Mesenchymal stem cell (in vitro differentiated cells and primary cell): Measurements from ENCODE around the gene CTBS.

ENCODE experiments used
- DNase-seq: peaks from one replicate; pipeline ENCODE4 v3.0.0-alpha.2; 2013
- H2AFZ ChIP-seq: one replicate; pipeline ENCODE4 v1.6.1; 2013; ENCODE audit warnings: low read depth, mild to moderate bottlenecking, control low read depth, inconsistent platforms, low read length, moderate library complexity
- H2AK5ac ChIP-seq: 2 replicates; pipeline ENCODE4 v1.6.1; 2013; ENCODE audit warnings: low read length, moderate library complexity, mild to moderate bottlenecking, inconsistent platforms; ENCODE audit not compliant: severe bottlenecking
- H2BK120ac ChIP-seq: one replicate; pipeline ENCODE4 v1.6.1; 2013; ENCODE audit warnings: low read depth, mild to moderate bottlenecking, inconsistent platforms, low read length, moderate library complexity
- H2BK12ac ChIP-seq, 2 experiments: one replicate each; pipeline ENCODE4 v1.6.1; 2013; ENCODE audit warnings: inconsistent platforms in 2 of 2, low read length in 2 of 2, mild to moderate bottlenecking in 2 of 2, moderate library complexity in 2 of 2, control low read depth in 1 of 2
- H2BK15ac ChIP-seq: one replicate; pipeline ENCODE4 v1.6.1; 2013; ENCODE audit warnings: mild to moderate bottlenecking, low read depth, inconsistent platforms; ENCODE audit not compliant: poor library complexity, severe bottlenecking
- H2BK5ac ChIP-seq: 2 replicates; pipeline ENCODE4 v1.6.1; 2013; ENCODE audit warnings: low read depth, mild to moderate bottlenecking, low read length, control low read depth, inconsistent platforms; ENCODE audit not compliant: poor library complexity, severe bottlenecking
- H3K14ac ChIP-seq, 2 experiments: one replicate each; pipeline ENCODE4 v1.6.1; 2013; ENCODE audit warnings: inconsistent platforms in 2 of 2, low read length in 2 of 2, control low read depth in 1 of 2, mild to moderate bottlenecking in 1 of 2, moderate library complexity in 1 of 2
- H3K18ac ChIP-seq, 2 experiments: one replicate each; pipeline ENCODE4 v1.6.1; 2013; ENCODE audit warnings: inconsistent platforms in 2 of 2, low read length in 2 of 2, control low read depth in 1 of 2, low read depth in 1 of 2, mild to moderate bottlenecking in 1 of 2
- H3K23ac ChIP-seq, 2 experiments: one replicate each; pipeline ENCODE4 v1.6.1; 2013; ENCODE audit warnings: inconsistent platforms in 2 of 2, low read length in 2 of 2, mild to moderate bottlenecking in 2 of 2, moderate library complexity in 2 of 2, control low read depth in 1 of 2
- H3K27ac ChIP-seq: 2 replicates; pipeline ENCODE4 v1.5.1; 2013; ENCODE audit warnings: mild to moderate bottlenecking, moderate library complexity, low read length, control low read depth, inconsistent platforms; ENCODE audit not compliant: poor library complexity, severe bottlenecking
- H3K27me3 ChIP-seq, 2 experiments: 2 replicates each; pipeline versions ENCODE4 v1.6.1 to v1.7.0; 2013; ENCODE audit warnings: low read length in 2 of 2, mild to moderate bottlenecking in 2 of 2, moderate library complexity in 2 of 2, control low read depth in 1 of 2, inconsistent platforms in 1 of 2; ENCODE audit not compliant: control insufficient read depth in 1 of 2, insufficient read depth in 1 of 2
- H3K36me3 ChIP-seq, 2 experiments: 2 replicates each; pipeline versions ENCODE4 v1.6.1 to v1.7.0; 2013; ENCODE audit warnings: low read length in 2 of 2, control low read depth in 1 of 2, inconsistent platforms in 1 of 2, low read depth in 1 of 2, mild to moderate bottlenecking in 1 of 2; ENCODE audit not compliant: insufficient read depth in 2 of 2, control insufficient read depth in 1 of 2
- H3K4ac ChIP-seq, 2 experiments: one replicate each; pipeline ENCODE4 v1.6.1; 2013; ENCODE audit warnings: inconsistent platforms in 2 of 2, low read length in 2 of 2, mild to moderate bottlenecking in 2 of 2, moderate library complexity in 2 of 2, control low read depth in 1 of 2, low read depth in 1 of 2
- H3K4me1 ChIP-seq: 2 replicates; pipeline ENCODE4 v1.6.1; 2013; ENCODE audit warnings: low read depth, low read length, control low read depth; ENCODE audit not compliant: control insufficient read depth, insufficient read depth
- H3K4me2 ChIP-seq: 2 replicates; pipeline ENCODE4 v1.6.1; 2013; ENCODE audit warnings: low read length, mild to moderate bottlenecking, inconsistent platforms; ENCODE audit not compliant: poor library complexity, severe bottlenecking
- H3K4me3 ChIP-seq, 2 experiments: 2 replicates each; pipeline versions ENCODE4 v1.5.1 to v1.7.0; 2013; ENCODE audit warnings: low read length in 2 of 2, mild to moderate bottlenecking in 2 of 2, control low read depth in 1 of 2, low read depth in 1 of 2; ENCODE audit not compliant: insufficient read depth in 1 of 2
- H3K79me1 ChIP-seq: replicated peaks from 2 replicates; pipeline ENCODE4 v1.6.1; 2013; ENCODE audit warnings: mild to moderate bottlenecking, control low read depth, low read length, inconsistent platforms; ENCODE audit not compliant: poor library complexity, severe bottlenecking
- H3K9ac ChIP-seq: 2 replicates; pipeline ENCODE4 v1.7.0; 2013; ENCODE audit warnings: mild to moderate bottlenecking, low read length, moderate library complexity
- H3K9me3 ChIP-seq: 2 replicates; pipeline ENCODE4 v1.7.0; 2013; ENCODE audit warnings: mild to moderate bottlenecking, low read length; ENCODE audit not compliant: control insufficient read depth
- H4K8ac ChIP-seq: one replicate; pipeline ENCODE4 v1.6.1; 2013; ENCODE audit warnings: inconsistent platforms, mild to moderate bottlenecking, low read length, moderate library complexity
- H4K91ac ChIP-seq: one replicate; pipeline ENCODE4 v1.6.1; 2013; ENCODE audit warnings: mild to moderate bottlenecking, low read length, inconsistent platforms
- WGBS: methylation state at CpG from one replicate; pipeline ENCODE4 v1.1.7; 2013; ENCODE audit warnings: mixed read lengths; 5-methylcytosine and 5-hydroxymethylcytosine counted together

Gene CTBS

DNA sequence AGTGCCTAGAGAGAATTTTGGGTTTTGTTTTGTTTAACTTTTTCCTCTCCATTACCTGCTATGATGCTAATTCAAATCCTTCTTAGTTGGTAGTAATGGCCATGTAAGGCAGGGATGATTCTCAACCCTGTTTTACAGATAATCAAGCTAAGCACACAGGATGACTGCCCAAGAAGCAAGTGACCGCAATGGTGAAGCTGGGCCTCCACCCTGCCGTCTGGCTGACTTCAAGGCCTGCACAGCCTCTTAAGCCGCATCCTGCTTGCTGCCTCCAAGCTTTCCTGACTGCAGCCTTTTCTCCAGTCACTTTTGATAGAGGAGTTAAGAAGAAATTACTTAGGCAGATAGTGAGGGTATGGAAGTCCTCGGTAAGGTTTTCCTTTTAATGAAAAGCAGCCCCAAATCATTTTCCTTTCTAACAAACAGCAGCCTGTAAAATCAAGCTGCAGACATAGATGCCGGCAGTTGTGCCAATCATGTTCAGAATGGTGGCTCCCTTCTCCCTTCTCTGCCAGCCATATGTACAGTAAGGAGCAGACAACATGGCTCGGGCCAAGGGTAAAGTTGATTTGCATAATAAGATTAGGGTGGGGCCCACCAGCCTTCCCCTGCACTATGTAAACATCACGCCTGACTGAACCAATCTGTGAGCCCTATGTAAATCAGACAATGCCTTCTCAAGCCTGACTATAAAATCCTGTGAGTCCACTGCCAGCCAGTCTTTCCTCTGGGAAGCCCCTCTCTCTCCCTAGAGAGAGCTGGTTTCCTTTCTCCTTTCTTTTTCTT is 8.8 kb upstream of the CTBS start:
- no peak overlapping the region for H2AK5ac ChIP-seq
- H3K4me2 ChIP-seq: no peak overlapping the region
- no peaks in the 10 kb centered on the region for H3K9me3 ChIP-seq
- no peak overlapping the region for H2BK5ac ChIP-seq
- peak overlapping the region in 1 of 2 experiments; percentile 90 for H2BK12ac ChIP-seq
- no peak overlapping the region for H3K14ac ChIP-seq
- peak overlapping the region; percentile 19 for H4K8ac ChIP-seq
- H3K4me3 ChIP-seq: no peak overlapping the region
- peak; percentile 70 for DNase-seq
- H3K4ac ChIP-seq: no peak overlapping the region
- H3K23ac ChIP-seq: no peak overlapping the region
- H3K9ac ChIP-seq: no peak overlapping the region
- no peak overlapping the region for H2BK15ac ChIP-seq
- H3K27me3 ChIP-seq: no peaks in the 10 kb centered on the region
- H4K91ac ChIP-seq: peak overlapping the region; percentile 58
- H2BK120ac ChIP-seq: no peak overlapping the region
- H3K36me3 ChIP-seq: no peaks in the 10 kb centered on the region
- peak overlapping the region; percentile 61 to 87 for H3K18ac ChIP-seq
- H3K27ac ChIP-seq: no peak overlapping the region
- peaks cover 2% of the 10 kb centered on the region for H3K4me1 ChIP-seq
- no peak overlapping the region for H2AFZ ChIP-seq
- 75% methylated on average over 7 of the region's 7 CpGs for WGBS
- no peaks in the 10 kb centered on the region for H3K79me1 ChIP-seq

GRCh38 chr1:84581648-84582047 is 7.4 kb upstream of the CTBS start:
- no peak overlapping the region for H3K14ac ChIP-seq
- H4K91ac ChIP-seq: no peak overlapping the region
- no peak overlapping the region for H3K23ac ChIP-seq
- WGBS: 100% methylated on average over 1 of the region's 3 CpGs
- H3K27ac ChIP-seq: no peak overlapping the region
- H3K4ac ChIP-seq: no peak overlapping the region
- H2BK5ac ChIP-seq: no peak overlapping the region
- H2BK12ac ChIP-seq: no peak overlapping the region
- no peak overlapping the region for H3K9ac ChIP-seq
- no peak overlapping the region for H2AK5ac ChIP-seq
- no peak for DNase-seq
- no peak overlapping the region for H2AFZ ChIP-seq
- H3K36me3 ChIP-seq: no peaks in the 10 kb centered on the region
- no peaks in the 10 kb centered on the region for H3K27me3 ChIP-seq
- no peaks in the 10 kb centered on the region for H3K79me1 ChIP-seq
- no peaks in the 10 kb centered on the region for H3K9me3 ChIP-seq
- no peak overlapping the region for H2BK15ac ChIP-seq
- H2BK120ac ChIP-seq: no peak overlapping the region
- no peak overlapping the region for H3K4me3 ChIP-seq
- H3K4me1 ChIP-seq: peaks cover 2% of the 10 kb centered on the region
- H3K18ac ChIP-seq: peak overlapping the region in 1 of 2 experiments; percentile 41
- H4K8ac ChIP-seq: no peak overlapping the region
- H3K4me2 ChIP-seq: no peak overlapping the region

- peak overlapping the region; percentile 51 for H3K9ac ChIP-seq
- no peak overlapping the region for H2BK5ac ChIP-seq
- no peak overlapping the region for H2AK5ac ChIP-seq
- DNase-seq: no peak
- peak overlapping the region in 1 of 2 experiments; percentile 79 for H3K4me3 ChIP-seq
- H3K36me3 ChIP-seq: peaks cover 0 to 13% of the 10 kb centered on the region in 2 experiments
- H3K14ac ChIP-seq: no peak overlapping the region
- H3K4ac ChIP-seq: no peak overlapping the region
- H3K23ac ChIP-seq: no peak overlapping the region
- peaks cover 3% of the 10 kb centered on the region for H3K4me1 ChIP-seq
- H2BK12ac ChIP-seq: no peak overlapping the region
- H3K18ac ChIP-seq: no peak overlapping the region
- H3K27ac ChIP-seq: no peak overlapping the region
- WGBS: 87% methylated on average over 6 of the region's 7 CpGs
- H2AFZ ChIP-seq: no peak overlapping the region
- no peak overlapping the region for H2BK15ac ChIP-seq
- no peak overlapping the region for H4K91ac ChIP-seq
- H3K27me3 ChIP-seq: no peaks in the 10 kb centered on the region
- H3K79me1 ChIP-seq: peaks cover 8% of the 10 kb centered on the region
- no peak overlapping the region for H2BK120ac ChIP-seq
- no peak overlapping the region for H3K4me2 ChIP-seq
- no peaks in the 10 kb centered on the region for H3K9me3 ChIP-seq
- H4K8ac ChIP-seq: no peak overlapping the region
These were observed 696 bp upstream of the CTBS start for GRCh38 chr1:84574936-84575335.

- 23% methylated on average over 5 of the region's 5 CpGs for WGBS
- Histone ChIP-seq H2BK15ac (no peak overlapping the region), H3K4ac (peak overlapping the region; percentile 69 to 79)
These were observed 716 bp downstream of the CTBS start for GRCh38 chr1:84573481-84573966.

More at GRCh38 chr1:84573481-84573966, 716 bp downstream of the CTBS start:
- Histone ChIP-seq H3K23ac (no peak overlapping the region), H3K14ac (no peak overlapping the region), H2AK5ac (peak overlapping the region; percentile 70), H3K27me3 (no peaks in the 10 kb centered on the region), H3K18ac (peak overlapping the region; percentile 92 to 94), H4K91ac (peak overlapping the region; percentile 99), H3K4me3 (peak overlapping the region; percentile 77 to 84), H2BK12ac (peak overlapping the region in 1 of 2 experiments; percentile 18), H3K27ac (peak overlapping the region; percentile 91), H3K4me2 (peak overlapping the region; percentile 60), H2BK5ac (no peak overlapping the region), H3K9ac (peak overlapping the region; percentile 96), H3K79me1 (peaks cover 15% of the 10 kb centered on the region), H4K8ac (peak overlapping the region; percentile 78), H3K4me1 (peaks cover 3% of the 10 kb centered on the region), H3K36me3 (peaks cover 0 to 27% of the 10 kb centered on the region in 2 experiments), H3K9me3 (no peaks in the 10 kb centered on the region), H2BK120ac (peak overlapping the region; percentile 69), H2AFZ (peak overlapping the region; percentile 33)
- no peak for DNase-seq
